Measurements from ENCODE around the gene NGF.
"Not testable (repeated sequence)": the region's sequence is repeated elsewhere in the genome, so short reads cannot be mapped to it uniquely, and the experiment has no call there.

The NGF gene

DNA sequence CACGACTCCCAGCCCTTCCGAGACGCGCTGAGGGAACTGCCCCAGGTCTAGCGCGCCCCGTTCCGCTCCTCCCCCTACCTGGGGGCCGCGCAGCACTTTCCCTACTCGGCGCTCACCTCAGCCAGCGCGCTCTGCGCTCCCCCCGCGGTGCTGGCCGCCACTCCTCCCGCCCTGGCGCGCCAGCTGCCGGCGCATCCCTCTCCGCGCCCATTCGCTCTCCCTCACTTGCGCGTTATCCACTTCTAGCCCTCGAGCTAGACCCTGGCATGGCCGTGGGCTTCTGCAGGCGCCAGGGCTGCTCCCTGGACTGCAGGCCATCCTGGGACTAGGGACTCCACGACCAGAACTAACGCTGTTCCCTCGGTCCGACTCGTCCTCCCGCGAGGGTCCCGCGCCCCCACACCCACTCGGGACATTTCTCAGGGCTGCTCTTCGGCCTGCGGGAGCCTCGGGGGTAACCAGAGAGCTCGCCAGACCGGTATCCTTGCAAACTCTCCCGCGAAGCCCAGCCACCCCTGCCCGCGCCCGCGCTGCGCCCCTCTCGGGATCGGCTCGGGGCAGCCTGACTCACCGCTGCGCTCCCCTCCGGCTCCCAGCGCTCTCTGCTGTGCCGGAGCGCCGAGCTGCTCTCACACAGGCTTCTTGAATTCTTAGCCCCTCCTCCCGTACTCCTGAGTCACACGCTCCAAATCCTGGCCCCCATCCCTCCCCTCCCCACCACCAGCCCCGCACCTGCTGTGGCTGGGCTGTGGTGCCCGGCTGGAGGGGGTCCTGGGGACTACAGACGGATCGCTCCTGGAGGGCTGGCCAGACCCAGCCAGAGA, at the start of gene NGF:
TSS of gene NGF (minus strand) at position 617 of the 824 bp plus-strand sequence. CDS start 51,454 bp downstream, outside the sequence.
- DNase-seq, result peak; percentile 65

DNA sequence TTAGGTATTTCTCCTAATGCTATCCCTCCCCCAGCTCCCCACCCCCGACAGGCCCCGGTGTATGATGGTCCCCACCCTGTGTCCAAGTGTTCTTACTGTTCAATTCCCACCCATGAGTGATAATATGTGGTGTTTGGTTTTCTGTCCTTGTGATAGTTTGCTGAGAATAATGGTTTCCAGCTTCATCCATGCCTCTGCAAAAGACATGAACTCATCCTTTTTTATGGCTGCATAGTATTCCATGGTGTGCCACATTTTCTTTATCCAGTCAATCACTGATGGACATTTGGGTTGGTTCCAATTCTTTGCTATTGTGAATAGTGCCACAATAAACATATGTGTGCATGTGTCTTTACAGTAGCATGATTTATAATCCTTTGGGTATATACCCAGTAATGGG, 45.4 kb upstream of the NGF start:
- not testable (repeated sequence) for DNase-seq

DNA sequence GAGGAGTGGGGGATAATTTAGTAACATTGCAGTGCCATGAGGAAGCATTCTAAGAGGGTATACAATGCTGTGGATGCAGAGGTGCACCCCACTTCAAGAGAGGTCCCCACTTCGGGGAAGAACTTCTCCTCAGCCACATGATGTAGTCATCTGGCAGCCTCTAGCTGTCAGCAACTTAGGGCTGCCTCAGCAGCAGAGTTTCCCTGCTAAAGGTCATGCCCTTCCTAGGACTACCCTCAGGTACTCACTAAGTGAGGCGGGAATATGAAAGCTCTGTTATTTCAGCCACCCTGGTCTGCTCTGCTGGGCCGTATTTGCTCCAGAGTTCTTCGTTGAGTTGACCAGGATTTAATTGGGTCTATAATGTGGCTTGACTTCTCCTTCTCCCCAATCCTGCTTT, 41.9 kb upstream of the NGF start:
- DNase-seq, result no peak

DNA sequence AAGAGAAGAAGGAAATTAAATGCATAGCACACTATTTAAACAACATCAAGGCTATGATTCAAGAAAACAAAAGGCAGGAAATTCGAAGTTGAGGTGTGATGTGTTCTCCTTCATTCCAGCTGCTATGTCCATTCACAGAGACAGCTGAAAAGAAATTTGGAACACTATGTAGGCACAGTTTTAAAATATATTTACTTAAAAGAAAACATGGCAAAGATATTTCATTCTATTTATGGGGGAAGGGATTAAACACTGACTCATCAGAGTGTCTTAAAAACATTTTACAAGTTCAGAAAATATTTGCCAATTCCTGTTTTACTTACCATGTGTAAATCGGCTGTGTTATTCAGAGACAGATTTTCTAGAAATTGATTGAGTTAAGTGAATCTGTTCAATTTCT, 39.4 kb upstream of the NGF start:
- DNase-seq, result no peak

DNA sequence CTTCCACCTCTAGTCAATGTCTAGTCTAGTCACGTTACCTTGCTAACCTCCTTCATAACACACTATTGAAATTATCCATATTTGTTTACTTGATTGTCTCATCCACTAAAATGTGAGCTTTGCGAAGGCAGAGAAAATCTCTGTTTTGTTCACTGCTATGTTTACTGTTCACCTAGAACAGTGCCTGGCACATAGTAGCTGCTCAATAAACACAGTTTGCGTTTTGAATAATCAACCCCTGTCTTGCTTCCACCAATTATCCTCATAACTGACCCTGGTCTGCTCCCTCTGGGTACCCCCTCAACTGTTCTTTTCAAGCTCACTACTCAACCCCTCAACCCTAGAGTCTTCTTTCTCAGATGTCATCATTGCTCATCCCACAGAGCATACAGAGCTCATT, 36.5 kb upstream of the NGF start:
- no peak for DNase-seq

DNA sequence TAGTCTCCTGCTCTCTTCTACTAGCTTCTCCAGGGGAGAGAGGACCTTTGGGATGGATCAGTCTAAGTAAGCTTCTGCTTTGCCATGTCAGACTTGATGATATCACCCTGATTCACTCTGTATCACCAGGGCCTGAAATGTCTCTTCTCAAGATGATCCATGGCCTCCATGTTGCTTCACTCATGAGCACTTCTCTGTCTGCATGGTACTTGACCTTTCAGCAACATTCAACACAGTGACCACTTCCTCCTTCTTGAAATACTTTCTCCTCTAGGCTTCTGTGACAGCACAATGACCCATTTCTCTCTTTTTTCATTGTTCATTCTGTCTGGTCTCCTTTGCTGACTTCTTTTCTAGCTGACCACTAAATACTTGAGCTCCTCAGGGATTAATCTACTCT, 35.3 kb upstream of the NGF start:
- DNase-seq, result no peak

DNA sequence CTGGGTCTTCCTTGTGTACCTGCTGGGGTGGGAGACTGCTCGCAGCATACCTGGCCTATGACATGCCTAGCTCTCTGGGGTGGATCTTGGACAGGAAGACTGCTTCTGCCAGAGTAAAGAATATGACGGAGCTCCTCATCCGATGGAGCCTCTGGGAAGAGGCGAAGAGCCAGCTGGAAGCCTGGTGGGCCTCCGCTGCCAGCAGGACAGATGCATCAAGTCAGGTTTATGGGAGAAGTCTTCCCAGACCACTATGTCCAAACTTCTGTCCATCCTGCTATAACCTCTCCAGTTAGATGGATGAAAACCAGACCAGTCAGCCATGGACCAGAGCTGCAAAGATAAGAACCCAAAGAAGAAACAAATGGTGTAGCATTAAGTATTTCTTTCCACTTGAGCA, 27.7 kb upstream of the NGF start:
- DNase-seq, result no peak

DNA sequence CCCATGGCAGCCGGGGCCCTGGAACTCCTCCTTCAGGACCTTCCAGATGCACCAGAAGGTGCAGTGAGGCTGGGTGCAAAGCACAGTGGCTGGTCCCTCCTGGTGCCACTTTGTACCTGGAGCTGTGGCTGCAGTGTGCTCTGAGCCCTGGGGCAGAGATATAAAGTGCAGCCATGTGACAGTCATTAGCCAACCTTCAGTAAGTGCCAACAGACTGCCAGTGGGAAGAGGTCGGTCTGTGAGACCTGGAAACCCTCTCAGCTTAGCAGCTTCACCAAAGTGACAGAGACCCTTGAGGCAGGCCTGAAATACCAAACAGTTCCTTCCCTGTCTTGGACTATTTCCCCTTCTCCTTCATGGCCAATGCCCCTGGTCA, 26.7 kb upstream of the NGF start:
- DNase-seq, result no peak

DNA sequence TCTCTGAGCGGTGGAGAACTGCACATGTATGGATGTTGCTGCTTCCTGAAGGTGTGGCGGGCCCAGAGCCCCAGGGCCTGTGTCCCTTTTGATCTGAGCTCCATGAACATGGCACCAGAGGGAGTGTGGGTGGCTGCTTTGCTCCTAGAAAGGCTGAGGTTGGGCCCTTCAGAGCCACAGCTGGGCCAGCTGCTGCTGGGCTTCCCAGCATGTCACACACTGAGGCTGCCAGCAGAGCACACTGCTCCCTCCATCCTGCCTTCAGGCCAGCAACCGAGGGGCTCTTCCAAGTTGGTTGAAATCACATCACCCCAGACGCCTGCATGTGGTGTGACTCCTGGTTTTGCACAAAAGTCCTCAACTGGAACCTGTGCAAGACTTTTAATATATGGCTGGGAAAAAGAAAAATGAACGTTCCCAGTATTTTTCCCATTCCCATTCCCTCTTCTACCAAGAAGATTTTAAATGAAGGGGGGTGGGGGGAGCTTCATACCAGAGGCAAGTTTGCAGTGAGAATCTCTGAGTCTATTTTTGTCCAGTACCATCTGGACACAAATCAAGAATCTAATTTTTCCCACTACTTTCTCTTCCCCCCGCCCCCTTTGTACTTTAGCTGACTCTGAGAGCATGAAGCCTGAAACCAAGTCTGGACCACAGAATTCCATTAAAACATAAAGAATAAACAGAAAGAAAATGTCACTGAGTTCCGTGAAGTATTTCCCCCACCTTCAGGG, 26.2 kb upstream of the NGF start:
- no peak for DNase-seq

DNA sequence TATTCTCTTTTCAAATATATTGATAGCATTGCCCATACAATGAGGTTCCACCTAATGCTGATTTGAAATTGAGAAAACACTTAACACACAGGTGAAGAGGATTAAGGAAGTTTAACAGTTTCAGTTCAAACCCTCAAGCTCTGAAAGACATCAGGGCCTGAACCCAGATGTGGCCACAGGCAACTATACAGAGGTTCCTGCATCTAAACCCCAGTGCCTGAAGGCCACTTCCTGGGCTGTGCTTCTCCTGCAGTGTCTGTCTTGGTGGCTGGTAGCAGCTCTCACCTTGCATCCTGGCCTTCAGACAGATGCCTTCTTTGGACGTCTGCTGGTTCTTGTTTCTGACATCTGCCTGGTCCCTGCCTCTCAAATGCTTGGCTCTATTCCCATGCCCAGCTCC, 25.1 kb upstream of the NGF start:
- no peak for DNase-seq

DNA sequence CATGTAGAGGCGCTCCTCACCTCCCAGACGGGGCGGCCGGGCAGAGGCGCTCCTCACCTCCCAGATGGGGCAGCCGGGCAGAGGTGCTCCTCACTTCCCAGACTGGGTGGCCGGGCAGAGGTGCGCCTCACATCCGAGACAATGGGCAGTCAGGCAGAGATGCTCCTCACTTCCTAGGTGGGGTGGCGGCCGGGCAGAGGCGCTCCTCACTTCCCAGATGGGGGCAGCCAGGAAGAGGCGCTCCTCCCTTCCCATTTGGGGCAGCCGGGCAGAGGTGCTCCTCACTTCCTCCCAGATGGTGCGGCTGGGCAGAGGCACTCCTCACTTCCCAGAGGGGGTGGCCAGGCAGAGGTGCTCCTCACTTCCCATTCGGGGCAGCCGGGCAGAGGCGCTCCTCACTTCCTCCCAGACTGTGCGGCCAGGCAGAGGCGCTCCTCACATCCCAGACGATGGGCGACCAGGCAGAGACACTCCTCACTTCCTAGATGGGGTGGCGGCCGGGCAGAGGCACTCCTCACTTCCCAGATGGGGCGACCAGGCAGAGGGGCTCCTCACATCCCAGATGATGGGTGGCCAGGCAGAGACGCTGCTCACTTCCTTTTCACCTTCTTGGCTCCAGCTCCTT, 22.6 kb upstream of the NGF start:
- DNase-seq, result not testable (repeated sequence)

DNA sequence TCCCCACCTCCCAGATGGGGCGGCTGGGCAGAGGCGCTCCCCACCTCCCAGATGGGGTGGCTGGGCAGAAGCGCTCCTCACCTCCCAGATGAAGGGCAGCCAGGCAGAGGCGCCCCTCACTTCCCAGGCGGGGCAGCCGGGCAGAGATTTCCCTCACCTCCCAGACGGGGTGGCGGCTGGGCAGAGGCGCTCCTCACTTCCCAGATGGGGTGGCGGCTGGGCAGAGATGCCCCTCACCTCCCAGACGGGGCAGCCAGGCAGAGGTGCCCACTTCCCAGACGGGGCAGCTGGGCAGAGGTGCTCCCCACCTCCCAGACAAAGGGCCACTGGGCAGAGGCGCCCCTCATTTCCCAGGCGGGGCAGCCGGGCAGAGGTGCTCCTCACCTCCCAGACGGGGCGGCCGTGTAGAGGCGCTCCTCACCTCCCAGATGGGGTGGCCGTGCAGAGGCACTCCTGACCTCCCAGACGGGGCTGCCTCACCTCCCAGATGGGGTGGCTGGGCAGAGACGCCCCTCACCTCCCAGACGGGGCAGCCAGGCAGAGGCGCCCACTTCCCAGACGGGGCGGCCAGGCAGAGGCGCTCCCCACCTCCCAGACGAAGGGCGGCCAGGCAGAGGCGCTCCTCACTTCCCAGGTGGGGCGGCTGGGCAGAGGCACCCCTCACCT, 21.9 kb upstream of the NGF start:
- not testable (repeated sequence) for DNase-seq

DNA sequence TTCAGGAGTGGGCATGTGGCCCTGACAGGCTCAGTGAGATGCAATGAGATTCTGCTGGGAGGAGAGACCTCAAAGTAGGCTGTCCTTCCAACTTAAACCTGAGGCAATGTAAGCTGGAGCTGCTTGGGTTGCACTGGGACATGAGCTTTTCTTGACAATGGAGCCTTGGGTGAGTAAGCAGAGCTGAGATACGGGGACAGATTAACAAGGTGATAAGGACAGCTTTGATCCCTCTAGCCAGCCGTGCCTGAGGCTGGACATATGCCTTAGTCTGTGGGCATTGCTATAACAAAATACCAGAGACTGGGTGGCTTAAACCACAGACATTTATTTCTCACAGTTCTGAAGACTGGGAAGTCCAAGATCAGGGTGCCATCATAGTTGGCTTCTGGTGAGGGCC, 18.3 kb upstream of the NGF start:
- no peak for DNase-seq

DNA sequence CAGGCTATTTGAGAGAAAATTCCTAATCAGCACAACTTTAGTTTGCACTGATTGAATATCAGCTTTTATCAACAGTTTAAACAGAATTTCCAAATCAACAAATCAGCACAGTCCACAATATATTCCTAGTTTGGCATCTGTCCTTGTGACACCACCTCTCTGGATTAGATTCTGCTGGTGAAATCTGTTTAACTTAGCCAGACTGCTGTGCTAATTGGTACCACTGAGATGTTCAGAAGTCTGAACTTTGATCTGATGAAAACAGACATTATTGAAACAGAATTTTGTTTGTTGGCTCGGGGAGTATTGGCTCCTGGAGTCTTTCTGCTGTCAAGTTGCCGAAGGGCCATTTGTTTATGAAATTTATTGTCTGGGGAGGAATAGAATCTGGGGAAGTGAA, 17.0 kb upstream of the NGF start:
- DNase-seq, result no peak

DNA sequence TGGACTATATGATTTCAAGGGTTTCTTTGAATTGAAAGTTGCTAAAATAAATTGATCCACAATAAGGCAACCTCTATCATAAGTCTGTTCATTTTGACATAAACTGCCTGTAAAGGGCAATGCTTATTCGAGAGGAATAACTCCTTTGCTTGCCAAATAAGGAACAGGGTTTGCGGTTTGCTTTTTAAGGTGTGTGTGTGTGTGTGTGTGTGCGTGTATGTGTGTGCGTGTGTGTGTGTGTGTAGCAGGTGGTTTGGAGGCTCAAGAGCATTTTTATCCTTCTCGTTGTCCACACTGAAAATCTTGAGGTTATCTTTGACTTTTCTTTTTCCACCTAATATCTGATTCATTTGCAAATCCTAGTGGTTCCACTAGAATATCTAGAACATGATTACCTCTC, 13.1 kb upstream of the NGF start:
- DNase-seq, result no peak

DNA sequence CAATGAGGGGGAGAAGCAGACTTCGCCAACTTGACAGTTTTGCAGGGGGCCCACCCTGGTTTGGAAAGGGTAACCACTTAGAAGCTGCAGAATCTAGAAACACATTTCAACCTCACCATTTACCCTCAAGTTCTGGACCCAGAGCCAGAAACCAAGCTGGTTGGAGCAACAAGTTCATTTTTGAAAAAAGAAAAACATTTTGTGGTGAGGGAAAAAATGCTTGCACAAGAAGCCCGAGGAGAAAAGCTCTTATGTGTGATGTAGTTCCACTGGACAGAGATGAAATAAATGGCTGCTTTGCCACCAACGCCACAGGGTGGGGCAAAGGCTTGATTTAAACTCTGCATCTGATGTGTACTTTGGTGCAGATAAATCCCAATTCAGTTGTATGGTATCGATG, 10.6 kb upstream of the NGF start:
- DNase-seq, result no peak

DNA sequence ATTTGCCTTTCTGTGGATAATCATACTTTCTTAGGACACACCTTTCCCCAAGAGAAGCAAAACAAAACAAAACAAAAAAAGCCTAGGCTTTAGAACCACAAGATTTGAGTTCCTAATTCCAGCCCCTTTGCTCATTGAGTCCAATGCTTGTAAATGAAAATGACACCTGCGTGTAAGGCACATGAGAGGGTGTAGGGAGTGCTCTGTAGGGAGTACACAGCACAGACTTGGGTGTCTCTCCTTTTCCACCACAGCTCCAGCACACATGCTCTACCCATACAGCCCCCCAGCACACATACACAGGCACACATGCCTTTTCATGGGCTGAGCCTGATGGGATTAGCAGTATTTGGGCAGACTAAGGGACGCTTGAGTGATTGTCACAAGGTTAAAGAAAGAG, 9.2 kb upstream of the NGF start:
- peak; percentile 92 for DNase-seq

DNA sequence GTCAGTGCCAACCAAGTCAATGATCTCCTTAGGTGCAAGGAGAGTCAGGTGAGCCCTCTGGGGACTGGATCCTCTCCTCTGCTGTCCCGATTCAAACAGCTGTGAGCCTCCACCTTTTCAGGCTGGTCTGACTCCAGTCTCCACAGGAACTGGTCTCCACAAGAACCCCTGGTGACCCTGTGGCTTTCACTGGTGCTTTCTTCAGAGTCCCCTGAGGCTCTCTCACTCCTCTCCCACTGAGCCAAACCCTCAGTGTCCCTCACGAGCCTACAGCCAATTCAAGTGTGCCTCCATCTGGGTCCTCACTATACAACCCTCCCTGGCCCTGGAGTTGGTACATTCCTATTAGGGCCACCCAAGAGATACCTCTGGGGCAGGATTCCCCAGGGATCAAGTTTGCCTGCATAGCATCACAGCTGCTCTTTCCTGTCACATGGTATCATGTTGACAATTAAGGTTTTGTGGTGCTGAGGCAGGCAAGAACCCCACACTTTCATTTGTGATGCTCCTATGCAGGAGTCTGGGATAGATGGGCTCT, 5.2 kb upstream of the NGF start:
- peak; percentile 37 for DNase-seq

DNA sequence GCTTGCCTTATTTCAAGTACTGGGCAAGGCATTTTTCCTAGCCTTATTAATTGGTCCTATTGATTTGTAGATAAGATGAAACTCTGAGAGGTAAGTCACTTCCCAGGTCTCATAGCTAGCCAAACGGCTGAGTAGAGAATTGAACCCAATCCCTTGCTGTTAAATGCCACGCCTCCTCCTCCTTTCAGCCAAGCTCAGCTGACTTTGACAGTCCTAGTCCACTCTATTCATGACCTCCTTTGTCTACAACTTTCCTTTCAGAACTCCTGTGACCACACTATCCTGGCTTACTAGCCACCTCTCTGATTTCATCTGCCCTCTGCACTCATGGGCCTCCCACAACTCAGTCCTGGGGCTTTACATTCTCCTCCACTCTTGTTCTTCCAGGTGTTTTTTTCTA, 3.9 kb upstream of the NGF start:
- DNase-seq, result no peak

DNA sequence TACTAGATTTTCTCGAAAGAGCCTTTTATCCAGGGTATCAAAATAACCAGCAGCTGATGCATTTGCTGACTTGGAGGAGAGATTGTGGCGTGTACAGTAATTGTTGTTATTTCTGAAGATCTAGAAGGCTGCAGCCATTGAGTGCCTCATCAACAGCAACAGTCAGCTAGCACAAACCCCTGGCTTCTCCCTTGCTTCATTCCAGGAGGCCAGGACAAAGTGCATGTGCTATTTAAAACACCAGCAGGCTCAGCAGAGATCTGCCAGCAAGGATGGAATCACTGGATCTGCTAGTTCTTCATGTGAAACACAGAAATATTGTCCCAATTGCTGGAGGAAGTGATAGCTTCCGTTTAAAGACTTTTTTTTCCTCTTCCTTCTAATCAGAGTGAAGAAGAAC, 2.8 kb upstream of the NGF start:
- DNase-seq, result no peak

DNA sequence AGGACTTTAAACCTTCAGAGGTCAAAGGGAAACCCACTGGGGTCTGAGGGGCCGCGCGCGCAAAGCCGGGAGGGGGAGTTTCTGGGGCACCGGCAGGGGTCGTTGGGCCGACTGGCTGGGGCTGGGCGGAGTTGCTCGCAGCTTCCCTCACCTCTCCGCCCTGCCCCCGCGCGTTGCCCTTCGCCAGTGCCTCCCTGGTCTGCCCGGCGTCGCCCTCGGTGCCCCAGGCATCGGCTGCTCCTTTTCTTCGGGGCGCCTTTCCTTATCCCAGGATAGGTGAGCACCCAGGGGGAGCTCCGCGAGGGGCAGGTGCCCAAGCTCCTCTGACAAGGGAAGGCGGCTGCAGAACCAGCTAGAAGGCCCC, 390 bp upstream of the NGF start:
- no peak for DNase-seq

DNA sequence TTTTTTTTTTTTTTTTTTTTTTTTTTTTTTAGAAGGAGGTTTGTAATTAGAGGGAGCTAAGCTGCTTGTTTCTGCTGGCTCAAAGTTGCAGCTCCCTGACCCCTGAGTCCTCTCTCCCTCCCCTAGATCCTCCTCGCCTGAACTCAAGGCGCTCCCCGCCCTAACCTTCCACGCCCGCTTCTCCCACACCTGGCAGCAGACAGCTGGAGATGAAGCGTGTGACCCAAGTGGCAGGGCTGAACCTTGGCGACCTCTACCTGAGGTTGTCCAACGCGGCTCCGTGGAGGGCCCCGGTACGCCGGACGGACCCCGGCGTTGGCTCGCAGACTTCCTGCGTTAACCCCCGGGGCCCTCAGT, 795 bp downstream of the NGF start:
- peak; percentile 43 for DNase-seq

DNA sequence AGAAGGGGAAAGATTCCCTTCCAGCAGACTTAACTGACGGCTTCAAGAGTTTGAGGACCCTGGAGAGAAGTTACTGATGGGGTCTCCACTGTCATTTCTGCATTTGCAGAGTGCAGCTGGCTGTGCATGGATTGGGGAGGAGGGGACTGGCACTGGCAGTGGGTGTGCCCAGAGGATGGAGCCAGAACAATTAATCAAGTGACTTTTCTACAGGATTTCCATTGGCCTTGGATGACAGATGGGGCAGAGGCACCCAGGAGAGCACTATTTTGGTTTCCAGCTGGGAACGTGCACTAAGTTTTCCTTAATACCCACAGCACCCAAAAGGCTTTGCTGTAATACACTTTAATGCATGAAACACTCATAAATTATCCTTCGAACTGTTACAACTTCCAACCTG, 1.3 kb downstream of the NGF start:
- peak; percentile 81 for DNase-seq

Data from NCI-H82 (cell line).